ENCODE measurements around the gene PIM1.
"Not testable (repeated sequence)": the region's sequence is repeated elsewhere in the genome, so short reads cannot be mapped to it uniquely, and the experiment has no call there.

PIM1 gene

DNA sequence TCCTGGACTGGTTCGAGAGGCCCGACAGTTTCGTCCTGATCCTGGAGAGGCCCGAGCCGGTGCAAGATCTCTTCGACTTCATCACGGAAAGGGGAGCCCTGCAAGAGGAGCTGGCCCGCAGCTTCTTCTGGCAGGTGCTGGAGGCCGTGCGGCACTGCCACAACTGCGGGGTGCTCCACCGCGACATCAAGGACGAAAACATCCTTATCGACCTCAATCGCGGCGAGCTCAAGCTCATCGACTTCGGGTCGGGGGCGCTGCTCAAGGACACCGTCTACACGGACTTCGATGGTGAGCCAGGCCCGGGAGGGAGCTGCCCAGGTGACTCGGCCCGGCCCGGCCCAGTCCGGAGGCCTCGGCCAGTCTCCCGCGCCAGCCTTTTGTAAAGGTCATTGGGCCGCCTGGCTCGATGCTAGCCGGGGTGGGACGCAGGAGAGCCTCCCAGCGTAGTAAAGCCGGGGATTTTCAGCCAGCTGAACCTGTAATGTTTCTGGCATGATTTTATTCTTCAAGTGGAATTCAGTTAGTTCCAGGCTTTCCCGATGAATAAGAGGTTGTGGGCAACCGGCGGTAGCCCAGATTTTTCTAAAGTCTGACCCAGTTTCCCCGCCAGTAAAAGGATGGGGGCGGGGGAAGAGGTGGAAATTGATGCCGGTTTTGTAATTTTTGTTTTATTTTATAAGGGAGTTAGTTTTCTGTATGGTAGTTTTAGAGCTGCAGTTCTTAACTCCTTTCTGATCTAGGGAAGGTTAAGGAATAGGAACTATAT is 1.4 kb downstream of the PIM1 start:
- DNase-seq (ENCODE audit: low read depth in 2 of 2), result no peak

DNA sequence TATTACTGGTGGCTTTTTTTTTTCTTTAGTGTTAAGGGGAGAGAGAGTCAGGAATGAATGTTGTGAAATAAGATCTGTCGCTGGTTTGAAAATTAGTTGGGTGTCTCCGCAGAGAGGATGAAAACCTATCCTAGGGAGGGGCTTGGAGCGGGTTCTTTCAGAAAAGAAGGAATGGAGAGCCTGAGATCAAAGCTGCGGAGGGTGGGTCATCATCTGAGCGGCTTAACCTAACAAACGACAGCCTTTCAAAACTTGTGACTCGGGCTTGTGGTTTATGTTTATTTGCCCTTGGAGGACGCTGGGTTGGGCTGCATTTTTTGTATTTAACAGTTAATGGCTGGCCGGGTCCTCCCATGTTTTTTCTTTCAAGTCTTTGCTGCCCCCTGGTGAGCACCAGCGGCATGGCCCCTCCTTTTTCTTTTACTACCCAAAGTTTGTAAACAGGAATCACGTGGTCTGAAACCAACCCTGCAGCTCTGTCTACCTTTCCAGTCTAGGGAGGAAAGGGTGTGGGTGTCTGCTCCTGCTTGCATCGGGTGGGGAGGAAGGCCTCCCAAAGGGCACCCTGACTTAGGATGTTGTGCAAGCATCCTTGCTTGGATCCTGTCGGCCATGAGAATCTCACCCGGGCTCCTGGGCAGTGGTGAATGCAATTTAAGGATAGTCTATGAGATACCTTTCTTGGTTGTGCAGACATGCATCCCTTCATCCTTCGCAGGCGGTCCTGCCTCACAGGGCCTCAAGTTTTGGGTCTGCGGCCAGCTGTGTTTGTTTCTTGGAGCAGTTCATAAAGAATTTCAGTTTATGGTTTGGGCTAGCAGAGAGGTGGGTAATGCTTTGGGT is 2.2 kb downstream of the PIM1 start:
- peak; percentile 76 to 91 for DNase-seq (ENCODE audit: low read depth in 2 of 2)

DNA sequence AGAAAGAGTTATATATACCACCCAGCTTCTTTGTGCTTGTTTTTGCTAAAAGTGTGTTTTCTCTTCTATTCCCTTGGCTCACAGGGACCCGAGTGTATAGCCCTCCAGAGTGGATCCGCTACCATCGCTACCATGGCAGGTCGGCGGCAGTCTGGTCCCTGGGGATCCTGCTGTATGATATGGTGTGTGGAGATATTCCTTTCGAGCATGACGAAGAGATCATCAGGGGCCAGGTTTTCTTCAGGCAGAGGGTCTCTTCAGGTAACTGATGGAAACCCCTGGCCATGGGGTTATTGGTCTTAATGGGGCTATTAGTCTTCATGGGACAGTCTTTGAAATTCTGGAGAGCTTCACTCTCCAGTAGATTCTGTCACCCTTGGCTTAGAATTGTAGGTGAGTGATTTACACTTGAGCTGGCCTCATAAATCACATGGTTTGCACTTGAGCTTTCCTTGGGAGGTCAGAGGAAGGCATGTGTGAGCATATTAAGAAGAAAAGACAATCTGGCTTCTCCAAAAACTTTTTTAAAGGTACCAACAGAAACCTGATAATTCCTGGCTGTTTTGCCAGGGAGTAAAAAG is 3.0 kb downstream of the PIM1 start:
- DNase-seq (ENCODE audit: low read depth in 2 of 2), result no peak

DNA sequence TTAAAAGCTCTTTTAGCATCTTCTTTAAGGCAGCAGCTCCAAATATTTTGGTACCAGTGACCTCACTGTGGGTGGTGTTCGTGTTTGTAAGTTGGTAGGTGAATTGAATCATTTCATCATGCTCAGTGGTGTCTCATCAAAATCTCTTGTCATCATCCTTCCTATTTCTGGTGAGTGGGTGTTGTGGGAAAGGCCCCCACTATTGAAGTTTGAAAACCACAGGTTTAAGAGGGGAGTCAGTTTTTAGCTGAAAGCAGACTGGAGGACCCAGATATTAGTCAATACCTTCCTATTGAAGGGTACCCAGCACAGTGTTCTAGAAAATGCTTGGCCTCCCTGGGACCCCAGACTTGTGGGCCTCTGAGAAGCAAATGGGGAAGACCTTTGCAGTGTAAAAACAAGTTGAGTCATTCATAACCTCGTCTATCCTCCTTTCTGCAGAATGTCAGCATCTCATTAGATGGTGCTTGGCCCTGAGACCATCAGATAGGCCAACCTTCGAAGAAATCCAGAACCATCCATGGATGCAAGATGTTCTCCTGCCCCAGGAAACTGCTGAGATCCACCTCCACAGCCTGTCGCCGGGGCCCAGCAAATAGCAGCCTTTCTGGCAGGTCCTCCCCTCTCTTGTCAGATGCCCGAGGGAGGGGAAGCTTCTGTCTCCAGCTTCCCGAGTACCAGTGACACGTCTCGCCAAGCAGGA is 3.7 kb downstream of the PIM1 start:
- peak; percentile 34 to 58 for DNase-seq (ENCODE audit: low read depth in 2 of 2)

DNA sequence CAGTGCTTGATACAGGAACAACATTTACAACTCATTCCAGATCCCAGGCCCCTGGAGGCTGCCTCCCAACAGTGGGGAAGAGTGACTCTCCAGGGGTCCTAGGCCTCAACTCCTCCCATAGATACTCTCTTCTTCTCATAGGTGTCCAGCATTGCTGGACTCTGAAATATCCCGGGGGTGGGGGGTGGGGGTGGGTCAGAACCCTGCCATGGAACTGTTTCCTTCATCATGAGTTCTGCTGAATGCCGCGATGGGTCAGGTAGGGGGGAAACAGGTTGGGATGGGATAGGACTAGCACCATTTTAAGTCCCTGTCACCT is 4.2 kb downstream of the PIM1 start:
- DNase-seq (ENCODE audit: low read depth in 2 of 2), result no peak

DNA sequence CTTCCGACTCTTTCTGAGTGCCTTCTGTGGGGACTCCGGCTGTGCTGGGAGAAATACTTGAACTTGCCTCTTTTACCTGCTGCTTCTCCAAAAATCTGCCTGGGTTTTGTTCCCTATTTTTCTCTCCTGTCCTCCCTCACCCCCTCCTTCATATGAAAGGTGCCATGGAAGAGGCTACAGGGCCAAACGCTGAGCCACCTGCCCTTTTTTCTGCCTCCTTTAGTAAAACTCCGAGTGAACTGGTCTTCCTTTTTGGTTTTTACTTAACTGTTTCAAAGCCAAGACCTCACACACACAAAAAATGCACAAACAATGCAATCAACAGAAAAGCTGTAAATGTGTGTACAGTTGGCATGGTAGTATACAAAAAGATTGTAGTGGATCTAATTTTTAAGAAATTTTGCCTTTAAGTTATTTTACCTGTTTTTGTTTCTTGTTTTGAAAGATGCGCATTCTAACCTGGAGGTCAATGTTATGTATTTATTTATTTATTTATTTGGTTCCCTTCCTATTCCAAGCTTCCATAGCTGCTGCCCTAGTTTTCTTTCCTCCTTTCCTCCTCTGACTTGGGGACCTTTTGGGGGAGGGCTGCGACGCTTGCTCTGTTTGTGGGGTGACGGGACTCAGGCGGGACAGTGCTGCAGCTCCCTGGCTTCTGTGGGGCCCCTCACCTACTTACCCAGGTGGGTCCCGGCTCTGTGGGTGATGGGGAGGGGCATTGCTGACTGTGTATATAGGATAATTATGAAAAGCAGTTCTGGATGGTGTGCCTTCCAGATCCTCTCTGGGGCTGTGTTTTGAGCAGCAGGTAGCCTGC is 4.8 kb downstream of the PIM1 start:
- DNase-seq (ENCODE audit: low read depth in 2 of 2), result no peak

DNA sequence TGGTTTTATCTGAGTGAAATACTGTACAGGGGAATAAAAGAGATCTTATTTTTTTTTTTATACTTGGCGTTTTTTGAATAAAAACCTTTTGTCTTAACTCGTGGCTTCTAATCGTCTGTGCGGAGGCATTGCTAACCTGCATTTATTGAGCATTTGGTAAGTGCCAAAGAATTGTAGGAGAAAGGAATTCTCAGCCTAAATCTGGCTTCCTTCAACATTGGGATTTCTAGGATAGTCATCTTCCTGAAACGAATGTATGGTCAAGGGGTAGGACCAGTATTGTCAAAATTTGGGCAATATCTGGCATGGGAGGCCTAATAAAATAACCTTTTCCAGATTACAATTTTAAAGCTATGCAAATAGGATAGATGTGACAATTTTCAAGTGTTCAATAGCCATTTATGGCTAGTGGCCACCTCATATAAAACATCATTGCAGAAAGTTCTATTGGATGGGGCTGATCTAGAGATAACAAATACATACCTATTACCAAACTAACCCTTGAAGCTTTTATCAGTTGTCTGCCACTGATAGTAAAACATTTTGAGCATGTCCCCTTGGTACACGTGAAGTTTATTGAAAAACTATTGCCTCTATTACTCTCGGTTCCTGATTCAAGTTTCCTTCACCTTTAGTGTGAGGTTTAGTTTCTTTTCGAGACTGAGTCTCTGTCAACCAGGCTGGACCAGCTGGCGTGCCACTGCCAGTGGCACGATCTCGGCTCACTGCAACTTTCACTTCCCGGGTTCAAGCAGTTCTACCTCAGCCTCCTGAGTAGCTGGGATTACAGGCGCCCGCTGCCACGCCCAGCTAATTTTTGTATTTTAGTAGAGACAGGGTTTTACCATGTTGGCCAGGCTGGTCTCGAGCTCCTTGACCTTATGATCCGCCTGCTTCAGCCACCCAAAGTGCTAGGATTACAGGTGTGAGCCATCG is 5.6 kb downstream of the PIM1 start:
- no peak for DNase-seq (ENCODE audit: low read depth in 2 of 2)

DNA sequence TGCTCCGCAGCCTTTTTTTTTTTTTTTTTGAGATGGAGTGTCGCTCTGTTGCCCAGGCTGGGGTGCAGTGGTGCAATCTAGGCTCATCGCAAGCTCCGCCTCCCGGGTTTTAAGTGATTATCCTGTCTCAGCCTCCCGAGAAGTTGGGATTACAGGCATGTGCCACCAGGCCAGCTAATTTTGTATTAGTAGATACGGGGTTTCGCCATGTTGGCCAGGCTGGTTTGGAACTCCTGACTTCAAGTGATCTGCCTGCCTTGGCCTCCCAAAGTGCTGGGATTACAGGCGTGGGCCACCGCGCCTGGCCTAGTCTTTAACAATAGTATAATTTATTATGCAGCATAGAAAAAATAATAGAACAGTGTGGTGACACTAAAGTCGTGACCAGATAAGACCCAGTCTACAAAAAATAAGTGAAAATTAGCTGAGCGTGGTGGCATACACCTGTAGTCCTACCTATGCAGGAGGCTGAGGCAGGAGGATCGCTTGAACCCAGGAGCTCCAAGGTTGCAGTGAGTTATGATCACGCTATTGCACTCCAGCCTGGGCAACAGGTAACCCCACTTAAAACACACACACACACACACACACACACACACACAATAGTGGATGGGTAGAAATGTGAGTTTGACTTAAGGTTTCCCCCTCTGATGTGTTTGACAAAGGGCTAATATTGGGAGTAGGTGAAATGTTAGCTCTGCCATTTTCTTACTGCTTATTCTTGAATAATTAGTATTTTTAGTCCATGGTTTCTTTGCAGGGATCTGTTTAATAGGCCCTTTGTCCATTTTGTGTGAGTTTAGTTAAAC is 6.5 kb downstream of the PIM1 start:
- DNase-seq (ENCODE audit: low read depth in 2 of 2), result no peak

DNA sequence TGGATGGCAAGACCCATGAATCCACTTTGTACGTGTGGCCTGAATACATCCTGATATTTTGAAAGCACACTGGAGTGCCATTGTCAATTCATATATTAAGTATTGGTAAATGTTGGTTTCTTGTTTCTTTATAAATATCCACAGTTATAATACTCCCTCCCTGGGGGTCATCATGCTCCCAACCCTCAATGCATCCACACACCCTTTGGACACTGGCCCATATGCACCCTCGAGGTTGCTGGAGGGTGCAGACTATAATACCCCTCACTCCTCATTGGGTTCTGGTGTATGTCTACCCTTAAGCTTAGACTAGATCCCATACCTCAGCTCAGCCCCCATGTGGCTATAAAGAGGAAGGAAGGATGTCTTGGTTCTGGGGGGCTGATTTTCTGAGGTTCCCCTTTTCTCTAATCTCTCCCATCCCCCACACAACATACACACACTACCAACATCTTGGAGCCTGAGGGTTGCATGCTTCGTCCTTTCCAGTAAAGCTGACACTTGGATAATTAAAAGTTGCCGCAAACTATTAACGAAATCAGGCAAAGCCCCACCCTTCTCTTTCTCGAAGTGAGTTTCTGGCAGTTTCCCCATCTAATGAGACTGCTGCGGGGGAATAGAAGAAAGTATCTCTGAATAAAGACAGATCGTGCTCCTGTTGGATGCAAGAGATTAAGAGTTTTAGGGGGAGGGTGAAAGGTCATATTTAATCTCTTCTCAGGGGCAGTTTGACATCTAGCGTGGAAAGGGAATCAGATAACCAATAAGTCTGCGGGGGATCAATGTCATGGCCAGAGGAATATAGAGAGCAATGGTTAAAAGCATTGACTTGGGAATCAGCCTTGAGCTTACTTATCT is 7.4 kb downstream of the PIM1 start:
- DNase-seq (ENCODE audit: low read depth in 2 of 2), result no peak

DNA sequence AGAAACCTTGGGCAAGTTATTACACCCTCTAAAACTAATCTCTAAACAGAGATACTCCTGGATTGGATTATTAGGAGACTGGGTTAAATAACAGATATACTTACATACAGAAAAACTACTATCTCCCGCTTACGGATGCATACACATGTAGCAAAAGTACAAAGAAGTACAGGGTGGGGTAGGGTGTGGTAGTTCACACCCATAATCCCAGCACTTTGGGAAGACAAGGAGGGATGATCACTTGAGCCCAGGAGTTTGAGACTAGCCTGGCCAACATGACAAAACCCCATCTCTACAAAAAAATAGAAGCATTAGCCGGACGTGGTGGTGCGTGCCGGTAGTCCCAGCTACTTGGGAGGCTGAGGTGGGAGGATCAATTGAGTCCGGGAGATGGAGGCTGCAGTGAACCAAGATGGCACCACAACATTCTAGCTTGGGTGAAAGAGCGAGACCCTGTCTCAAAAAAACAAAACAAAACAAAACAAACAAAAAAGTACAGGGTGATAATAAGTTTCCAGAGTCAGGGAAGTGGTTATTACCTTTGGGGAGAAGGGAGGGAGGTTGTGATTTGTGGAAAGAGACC is 8.1 kb downstream of the PIM1 start:
- no peak for DNase-seq (ENCODE audit: low read depth in 2 of 2)

DNA sequence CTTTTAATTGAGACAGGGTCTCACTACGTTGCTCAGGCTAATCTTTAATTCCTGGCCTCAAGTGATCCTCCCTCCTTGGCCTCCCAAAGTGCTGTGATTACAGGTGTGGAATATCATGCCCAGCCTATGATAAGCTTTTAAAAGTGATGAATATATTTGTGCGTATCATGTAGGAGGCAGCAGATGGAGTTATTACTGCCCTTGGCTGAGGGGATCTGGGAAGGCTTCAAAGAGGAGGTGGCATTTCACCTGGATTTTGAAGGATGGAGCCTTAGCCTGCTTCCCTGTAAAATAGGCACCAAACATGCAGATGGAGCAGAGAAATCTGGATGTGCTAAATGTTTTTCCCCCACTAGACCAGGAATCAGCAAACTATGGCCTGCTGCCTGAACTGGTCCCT is 10.1 kb downstream of the PIM1 start:
- no peak for DNase-seq (ENCODE audit: low read depth in 2 of 2)

DNA sequence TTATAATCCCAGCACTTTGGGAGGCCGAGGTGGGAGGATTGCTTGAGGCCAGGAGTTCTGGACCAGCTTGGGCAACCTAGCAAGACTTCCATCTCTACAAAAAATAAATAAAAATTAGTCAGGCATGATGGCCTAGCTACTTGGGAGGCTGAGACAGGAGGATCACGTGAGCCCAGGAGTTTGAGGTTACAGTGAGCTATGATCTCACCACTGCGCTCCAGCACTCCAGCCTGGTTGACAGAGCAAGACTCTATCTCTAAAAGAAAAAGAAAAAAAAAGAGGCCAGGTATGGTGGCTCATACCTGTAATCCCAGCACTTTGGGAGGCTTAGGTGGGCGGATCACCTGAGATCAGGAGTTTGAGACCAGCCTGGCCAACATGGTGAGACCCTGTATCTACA is 10.7 kb downstream of the PIM1 start:
- not testable (repeated sequence) for DNase-seq (ENCODE audit: low read depth in 2 of 2)

DNA sequence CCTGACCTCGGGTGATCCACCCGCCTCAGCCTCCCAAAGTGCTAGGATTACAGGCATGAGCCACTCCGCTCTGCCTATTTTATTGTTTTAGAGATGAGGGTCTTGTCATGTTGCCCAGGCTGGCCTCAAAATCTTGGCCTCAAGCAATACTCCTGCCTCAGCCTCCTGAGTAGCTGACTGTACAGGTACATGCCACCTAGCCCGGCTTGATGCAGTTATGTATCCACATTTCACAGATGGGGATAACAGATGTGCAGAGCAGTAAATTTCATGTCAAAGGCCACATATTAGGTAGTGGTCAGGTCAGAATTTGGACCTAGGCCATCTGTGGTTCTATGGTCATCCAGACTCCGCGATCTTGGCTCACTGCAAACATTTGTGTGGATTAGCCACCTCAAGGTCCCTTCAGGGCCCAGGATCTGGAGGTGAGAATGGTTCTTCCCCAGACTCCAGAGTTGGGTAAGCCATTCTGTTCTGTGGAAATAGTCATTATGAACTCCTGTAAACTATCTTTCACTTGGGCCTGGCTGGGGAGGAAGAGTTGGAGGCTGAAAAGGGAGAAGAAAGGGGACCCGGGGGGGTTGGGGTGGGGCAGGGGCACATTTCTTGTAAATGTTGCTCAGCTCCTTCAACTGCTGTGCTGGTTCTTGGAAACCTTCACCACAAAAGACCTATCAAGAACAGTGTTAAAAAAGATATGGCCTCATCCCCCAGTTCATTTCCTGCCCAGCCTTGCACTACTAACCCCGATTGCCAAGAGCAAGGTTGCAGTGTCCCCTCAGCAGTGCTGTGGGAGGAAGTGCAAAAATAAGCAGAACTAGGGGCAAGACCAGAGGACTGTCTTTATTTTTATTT is 13.0 kb downstream of the PIM1 start:
- peak; percentile 55 to 66 for DNase-seq (ENCODE audit: low read depth in 2 of 2)

DNA sequence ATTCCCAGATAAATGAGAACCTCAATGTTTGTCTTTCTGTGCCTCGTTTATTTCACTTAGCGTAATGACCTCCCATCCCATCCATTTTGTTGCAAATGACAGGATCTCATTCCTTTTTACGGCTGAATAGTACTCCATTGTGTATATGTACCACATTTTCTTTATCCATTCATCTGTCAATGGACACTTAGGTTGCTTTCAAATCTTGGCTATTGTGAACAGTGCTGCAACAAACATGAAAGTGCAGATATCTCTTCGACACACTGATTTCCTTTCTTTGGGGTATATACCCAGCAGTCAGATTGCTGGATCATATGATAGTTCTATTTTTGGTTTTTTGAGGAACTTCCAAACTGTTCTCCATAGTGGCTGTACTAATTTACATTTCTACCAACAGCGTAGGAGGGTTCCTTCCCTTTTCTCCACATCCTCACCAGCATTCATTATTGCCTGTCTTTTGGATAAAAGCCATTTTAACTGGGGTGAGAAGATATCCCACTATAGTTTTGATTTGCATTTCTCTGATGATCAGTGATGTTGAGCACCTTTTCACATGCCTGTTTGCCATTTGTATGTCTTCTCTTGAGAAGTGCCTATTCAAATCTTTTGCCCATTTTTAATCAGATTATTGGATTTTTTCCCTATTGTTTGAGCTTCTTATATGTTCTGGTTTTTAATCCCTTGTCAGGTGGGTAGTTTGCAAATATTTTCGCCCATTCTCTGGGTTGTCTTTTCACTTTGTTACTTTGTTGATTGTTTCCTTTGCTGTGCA is 16.2 kb downstream of the PIM1 start:
- not testable (repeated sequence) for DNase-seq (ENCODE audit: low read depth in 2 of 2)

DNA sequence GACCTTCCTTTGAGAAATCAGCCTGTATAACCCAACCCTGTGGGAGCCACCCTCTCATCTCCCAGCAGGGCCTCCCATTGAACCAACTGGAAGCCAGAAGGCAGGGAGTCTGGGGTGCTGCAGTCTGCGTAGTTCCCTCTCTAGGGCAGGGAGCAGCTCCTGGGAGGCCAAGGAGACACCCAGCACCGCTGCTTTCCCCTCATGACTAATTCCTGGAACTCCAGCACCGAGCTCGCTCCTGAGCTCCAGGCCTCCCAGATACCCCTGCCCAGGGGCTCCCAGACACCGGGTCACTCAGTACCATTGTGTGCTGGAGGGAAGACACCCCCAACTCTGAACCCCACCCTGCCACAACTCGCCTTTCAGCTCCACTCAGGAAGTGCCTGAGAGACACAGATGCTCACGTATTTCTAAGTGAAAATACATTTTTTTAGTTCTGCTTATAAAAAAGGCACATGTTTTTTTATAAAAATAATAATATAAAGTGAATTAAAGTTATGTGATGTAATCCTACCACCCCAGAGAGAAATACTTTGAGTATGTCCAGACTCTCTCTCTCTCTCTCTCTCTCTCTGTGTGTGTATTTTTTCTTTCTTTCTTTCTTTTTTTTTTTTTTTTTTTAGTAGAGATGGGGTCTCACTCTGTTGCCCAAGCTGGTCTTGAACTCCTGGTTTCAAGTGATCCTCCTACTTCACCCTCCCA is 17.5 kb downstream of the PIM1 start:
- no peak for DNase-seq (ENCODE audit: low read depth in 2 of 2)
